Retinal pigment epithelial cell (primary cell): ENCODE measurements around the gene PDE4D.
A peak's percentile ranks its signal among the peaks of the same experiment; 100 is the strongest.

Experiments used
- DNase-seq: peaks from one replicate; pipeline ENCODE4 v3.0.0-alpha.2; 2010; ENCODE audit warnings: low read depth
- H3K4me3 ChIP-seq: 2 replicates; pipeline ENCODE4 v1.5.1; 2011; ENCODE audit warnings: mild to moderate bottlenecking, low read length, control low read depth, moderate library complexity
- TF ChIP-seq, protein P1 (sequence below): conservative IDR thresholded peaks from 2 replicates; pipeline ENCODE4 v1.5.1; 2011; ENCODE audit warnings: low read depth, low read length, control low read depth, inconsistent platforms

Gene PDE4D

GRCh38 chr5:59609501-59610265, 283.8 kb downstream of the PDE4D start:
- DNase-seq: no peak
- TF ChIP-seq, protein P1, sequence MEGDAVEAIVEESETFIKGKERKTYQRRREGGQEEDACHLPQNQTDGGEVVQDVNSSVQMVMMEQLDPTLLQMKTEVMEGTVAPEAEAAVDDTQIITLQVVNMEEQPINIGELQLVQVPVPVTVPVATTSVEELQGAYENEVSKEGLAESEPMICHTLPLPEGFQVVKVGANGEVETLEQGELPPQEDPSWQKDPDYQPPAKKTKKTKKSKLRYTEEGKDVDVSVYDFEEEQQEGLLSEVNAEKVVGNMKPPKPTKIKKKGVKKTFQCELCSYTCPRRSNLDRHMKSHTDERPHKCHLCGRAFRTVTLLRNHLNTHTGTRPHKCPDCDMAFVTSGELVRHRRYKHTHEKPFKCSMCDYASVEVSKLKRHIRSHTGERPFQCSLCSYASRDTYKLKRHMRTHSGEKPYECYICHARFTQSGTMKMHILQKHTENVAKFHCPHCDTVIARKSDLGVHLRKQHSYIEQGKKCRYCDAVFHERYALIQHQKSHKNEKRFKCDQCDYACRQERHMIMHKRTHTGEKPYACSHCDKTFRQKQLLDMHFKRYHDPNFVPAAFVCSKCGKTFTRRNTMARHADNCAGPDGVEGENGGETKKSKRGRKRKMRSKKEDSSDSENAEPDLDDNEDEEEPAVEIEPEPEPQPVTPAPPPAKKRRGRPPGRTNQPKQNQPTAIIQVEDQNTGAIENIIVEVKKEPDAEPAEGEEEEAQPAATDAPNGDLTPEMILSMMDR: no peak
- H3K4me3 ChIP-seq: no peak overlapping the region

GRCh38 chr5:59608745-59609144, 284.8 kb downstream of the PDE4D start:
- TF ChIP-seq, protein P1: no peak
- no peak for DNase-seq
- H3K4me3 ChIP-seq: no peak overlapping the region

DNA sequence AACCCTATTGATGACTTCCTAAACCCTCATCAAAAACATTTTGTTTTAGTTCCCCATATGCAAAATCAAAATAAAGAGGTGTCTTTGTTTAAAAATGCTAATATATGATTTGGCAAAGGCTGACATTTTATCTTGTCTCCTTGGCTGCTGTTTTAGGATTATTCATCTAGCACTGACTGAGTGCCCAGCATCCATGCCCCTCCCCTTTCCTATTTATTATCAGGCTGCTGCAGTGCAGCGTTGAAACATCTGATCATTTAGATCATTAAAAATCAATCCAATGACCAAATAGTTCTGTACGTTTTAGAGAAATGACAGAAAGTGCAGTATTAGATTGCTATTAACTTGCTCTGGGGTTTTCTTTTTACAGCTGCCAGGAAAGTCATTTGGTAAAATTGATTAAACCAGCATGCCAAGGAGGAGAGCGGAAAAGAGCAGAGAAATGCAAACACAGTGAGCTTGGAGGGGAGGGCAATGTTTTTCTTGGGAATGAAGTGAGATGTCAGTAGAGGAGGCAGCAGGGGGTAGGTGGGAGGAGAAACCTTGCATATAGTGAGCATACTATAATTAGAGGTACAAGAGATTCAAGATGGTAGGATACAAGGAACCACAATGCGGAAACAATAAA, 286.3 kb downstream of the PDE4D start:
- DNase-seq: no peak

DNA sequence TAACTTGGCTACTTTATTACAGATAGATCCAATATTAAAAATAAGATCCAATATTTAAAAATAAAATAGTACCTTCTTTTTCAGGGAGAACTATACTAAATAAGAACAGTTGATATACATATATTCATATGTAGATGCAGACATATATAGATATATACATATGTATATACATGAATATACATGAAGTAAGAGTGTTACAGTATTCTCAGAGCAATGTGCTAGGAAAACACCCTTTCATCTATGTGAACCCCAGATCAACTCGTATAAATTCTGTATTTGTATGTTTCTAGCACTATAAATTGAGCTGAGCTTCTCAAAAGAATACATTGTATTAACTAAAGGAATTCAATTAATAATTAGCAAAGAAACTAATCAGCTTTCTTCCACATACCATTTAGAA, 287.6 kb downstream of the PDE4D start:
- DNase-seq: no peak
- no peak overlapping the region for H3K4me3 ChIP-seq
- TF ChIP-seq, protein P1: no peak

More for the DNA sequence above, 286.3 kb downstream of the PDE4D start:
- TF ChIP-seq, protein P1: no peak
- no peak overlapping the region for H3K4me3 ChIP-seq

- TF ChIP-seq, protein P1: no peak
- H3K4me3 ChIP-seq: no peak overlapping the region
- DNase-seq: no peak
These were observed 289.4 kb downstream of the PDE4D start for GRCh38 chr5:59604111-59604510.

DNA sequence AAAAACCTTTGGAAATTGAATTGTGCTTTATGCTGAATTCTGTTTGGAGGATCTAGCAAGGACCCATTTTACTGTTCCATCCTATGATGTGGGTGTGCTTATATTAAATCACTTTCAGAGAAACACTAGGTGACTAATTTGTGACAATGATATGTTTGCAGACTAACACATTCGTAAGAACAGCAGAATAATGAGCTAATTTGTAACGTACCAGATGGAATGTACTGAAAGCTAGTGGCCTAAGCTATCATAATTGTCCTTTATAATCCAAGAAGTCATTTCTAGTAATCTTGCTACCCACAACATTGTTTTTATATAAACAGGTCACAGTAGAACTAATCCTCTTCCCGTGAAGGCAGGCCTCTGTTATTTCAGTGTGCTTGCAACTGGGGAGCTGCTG, 292.5 kb downstream of the PDE4D start:
- DNase-seq: peak; percentile 72
- TF ChIP-seq, protein P1: no peak
- no peak overlapping the region for H3K4me3 ChIP-seq

DNA sequence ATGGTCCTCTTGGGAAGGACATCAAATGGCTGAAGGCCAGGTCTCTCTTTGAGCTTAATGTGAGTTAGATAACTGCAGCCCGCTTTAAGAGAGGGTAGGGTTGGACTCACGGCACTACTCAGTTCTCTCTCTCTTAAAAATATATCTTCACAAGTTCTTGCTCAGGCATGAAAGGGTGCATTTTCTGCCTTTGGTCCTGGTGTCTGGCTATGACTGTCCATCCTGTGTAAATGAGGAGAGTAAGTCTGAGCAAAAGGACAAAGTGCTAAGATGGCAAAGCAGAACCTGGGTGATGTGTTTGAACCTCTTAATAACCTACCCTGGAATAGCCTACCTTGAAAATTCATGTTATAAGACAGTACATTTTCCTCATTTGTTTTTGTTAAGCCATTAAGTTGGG, 293.4 kb downstream of the PDE4D start:
- TF ChIP-seq, protein P1: no peak
- H3K4me3 ChIP-seq: no peak overlapping the region
- DNase-seq: no peak
